K562 (cell line): Measurements from ENCODE around the gene ROBO1. TPM values are rescaled to one million over a fixed set of nuclear protein-coding genes. Genes with fewer than 3 reads are reported as not detected.

Experiments
- ATAC-seq: fragments of 200-7000 bp; cut with Tn5 transposase; 3 replicates; pipeline ENCODE4 v1.9.1; 2020; ENCODE audit warnings: moderate library complexity
- BruUV-seq: library from RNA; stranded (reverse); fragments of 400-500 nt; replicated peaks from 2 replicates; lab custom pipeline; 2021; lab: Mats Ljungman, UMichigan
- CTCF ChIA-PET: fragments of 300-600 bp; formaldehyde crosslinking; extraction: SDS; loops from one replicate; lab custom pipeline; 2021; ENCODE audit warnings: low intra/inter-chr PET ratio; lab: Yijun Ruan, JAX
- POLR2A ChIA-PET: fragments of 300-600, 350-650 bp; sonication (Branson Sonifier 250); formaldehyde crosslinking; extraction: SDS; loops from one replicate; lab custom pipeline; 2021; ENCODE audit warnings: antibody characterized with exemption, inconsistent platforms; lab: Yijun Ruan, JAX
- DNase-seq, 4 experiments: peaks; one replicate each; pipeline versions ENCODE4 v3.0.0 to v3.0.0-alpha.2; 2011 to 2018; ENCODE audit warnings: low spot score in 3 of 4, mixed read lengths in 3 of 4; ENCODE audit errors: extremely low read depth in 1 of 4
- FAIRE-seq: peaks from 2 replicates; lab custom pipeline; 2011; peaks lifted over from hg19 to GRCh38; lab: Jason Lieb, UNC
- H2AFZ ChIP-seq: 2 replicates; pipeline ENCODE4 v1.6.0; 2011; ENCODE audit warnings: low read depth, low read length, control low read depth, inconsistent platforms
- H3K27ac ChIP-seq: fragments of 200-600 bp; 3 replicates; pipeline ENCODE4 v1.8.0; 2011; ENCODE audit warnings: low read depth, mild to moderate bottlenecking, control low read depth, inconsistent platforms, low read length, moderate library complexity, mixed read lengths; ENCODE audit errors: extremely low read depth
- H3K27me3 ChIP-seq, 2 experiments: fragments of 300-600 bp in 1 of 2; 2 replicates in 1 of 2; 3 replicates in 1 of 2; pipeline versions ENCODE4 v1.6.0 to v1.8.0; 2011; ENCODE audit warnings: inconsistent platforms in 2 of 2, low read length in 2 of 2, mild to moderate bottlenecking in 1 of 2, mixed read lengths in 1 of 2, moderate library complexity in 1 of 2; ENCODE audit not compliant: control insufficient read depth in 2 of 2, insufficient read depth in 2 of 2
- H3K36me3 ChIP-seq: fragments of 300-600 bp; 3 replicates; pipeline ENCODE4 v1.8.0; 2011; ENCODE audit warnings: mild to moderate bottlenecking, low read length, inconsistent platforms; ENCODE audit not compliant: control insufficient read depth, insufficient read depth
- H3K4me1 ChIP-seq, 2 experiments: fragments of 200-600 bp in 1 of 2; replicated peaks in 1 of 2; 2 replicates in 1 of 2; 3 replicates in 1 of 2; pipeline versions ENCODE4 v1.5.1 to v1.8.0; 2011; ENCODE audit warnings: inconsistent platforms in 2 of 2, low read length in 2 of 2, mild to moderate bottlenecking in 1 of 2, mixed read lengths in 1 of 2, moderate library complexity in 1 of 2; ENCODE audit not compliant: control insufficient read depth in 2 of 2, insufficient read depth in 2 of 2
- H3K4me2 ChIP-seq: 2 replicates; pipeline ENCODE4 v1.6.1; 2011; ENCODE audit warnings: low read length, control low read depth, inconsistent platforms, mixed read lengths; ENCODE audit not compliant: insufficient read depth
- H3K4me3 ChIP-seq: fragments of 200-600 bp; sonication (generic), shearing (Covaris generic); 2 replicates; pipeline ENCODE4 v1.5.1; 2016; ENCODE audit warnings: control low read depth, inconsistent platforms
- H3K79me2 ChIP-seq: fragments of 200-600 bp; 3 replicates; pipeline ENCODE4 v1.8.0; 2011; ENCODE audit warnings: low read length, inconsistent platforms; ENCODE audit not compliant: control insufficient read depth, insufficient read depth
- H3K9ac ChIP-seq, 2 experiments: 2 replicates each; pipeline versions ENCODE4 v1.6.0 to v1.6.1; 2011; ENCODE audit warnings: low read depth in 2 of 2, low read length in 2 of 2, control low read depth in 1 of 2, inconsistent platforms in 1 of 2, mild to moderate bottlenecking in 1 of 2, mixed read lengths in 1 of 2; ENCODE audit not compliant: insufficient read depth in 1 of 2
- H3K9me1 ChIP-seq: one replicate; pipeline ENCODE4 v1.6.0; 2011; ENCODE audit warnings: inconsistent platforms, mild to moderate bottlenecking, low read length, moderate library complexity; ENCODE audit not compliant: control insufficient read depth, insufficient read depth
- H3K9me3 ChIP-seq: replicated peaks from 2 replicates; pipeline ENCODE4 v1.5.1; 2011; ENCODE audit warnings: low read depth, low read length, inconsistent platforms; ENCODE audit not compliant: control insufficient read depth, insufficient read depth
- H4K20me1 ChIP-seq: replicated peaks from 2 replicates; pipeline ENCODE4 v1.6.1; 2011; ENCODE audit warnings: low read length, inconsistent platforms, mixed read lengths; ENCODE audit not compliant: control insufficient read depth, insufficient read depth
- ELF4 ChIP-seq: fragments of 450-650 bp; formaldehyde crosslinking; IDR thresholded peaks from 2 replicates; pipeline ENCODE4 v1.4.0; 2022; ENCODE audit warnings: missing genetic modification characterization
- ESRRA ChIP-seq: fragments of 450-650 bp; IDR thresholded peaks from 2 replicates; pipeline ENCODE4 v1.6.1; 2014; ENCODE audit warnings: low read depth, mild to moderate bottlenecking, moderate library complexity, borderline replicate concordance
- GABPB2 ChIP-seq: fragments of 250-450 bp; sonication (Bioruptor Pico); conservative IDR thresholded peaks from 2 replicates; pipeline ENCODE4 v1.5.1; 2021; ENCODE audit warnings: mild to moderate bottlenecking
- GTF2F1 ChIP-seq: IDR thresholded peaks from 2 replicates; pipeline ENCODE4 v1.6.1; 2011; ENCODE audit warnings: low read depth, low read length, improper control_type of control experiment
- HBP1 ChIP-seq: fragments of 450-650 bp; formaldehyde crosslinking; IDR thresholded peaks from 2 replicates; pipeline ENCODE4 v1.4.0; 2022; ENCODE audit warnings: missing genetic modification characterization
- IRF9 ChIP-seq: fragments of 450-650 bp; IDR thresholded peaks from 2 replicates; pipeline ENCODE4 v1.6.1; 2016; ENCODE audit warnings: missing biosample characterization, missing genetic modification characterization
- KHSRP ChIP-seq: fragments of 450-650 bp; IDR thresholded peaks from 2 replicates; pipeline ENCODE4 v1.6.1; 2017
- PYGO2 ChIP-seq: fragments of 450-650 bp; IDR thresholded peaks from 2 replicates; pipeline ENCODE4 v1.6.1; 2016; ENCODE audit warnings: mild to moderate bottlenecking, missing genetic modification characterization, moderate library complexity, missing compliant biosample characterization
- ZNF766 ChIP-seq: fragments of 200-800 bp; sonication (Bioruptor generic); conservative IDR thresholded peaks from 2 replicates; pipeline ENCODE4 v1.6.1; 2016; ENCODE audit warnings: missing genetic modification characterization, missing compliant biosample characterization
- WGBS: fragments of 100-300 bp; shearing (Covaris generic); methylation state at CpG from one replicate; pipeline ENCODE4 v1.1.6; 2016; ENCODE audit warnings: low coverage, mixed read lengths; ENCODE audit not compliant: insufficient coverage; ENCODE audit errors: missing lambda C conversion rate; 5-methylcytosine and 5-hydroxymethylcytosine counted together
- in situ Hi-C: fragments of 300-500 bp; cut with MboI; formaldehyde crosslinking; loops from 4 replicates; pipeline ENCODE4 v1.15.0; 2018; ENCODE audit warnings: inconsistent platforms, mixed read lengths
- intact Hi-C: fragments of 100-400 bp; cut with micrococcal nuclease; formaldehyde crosslinking; loops from 2 replicates; pipeline ENCODE4 v1.14.2; 2022
- polyA plus RNA-seq, 8 experiments: library from polyadenylated mRNA; depleted of rRNA in 4 of 8; stranded (reverse) in 5 of 8; unstranded in 3 of 8; fragments of >200 nt; fragmentation: Nextera tagmentation in 2 of 8; fragmentation: Illumina TruSeq in 1 of 8; extraction: Ambion mirVana in 2 of 8; extraction: Trizol in 1 of 8; gene quantifications; 2 replicates each; pipeline versions ENCODE4 v1.2.1 to v1.2.3, GENCODE V29; 2011 to 2014; ENCODE audit warnings: inconsistent platforms in 1 of 8, missing spikeins in 1 of 8
- total RNA-seq, 7 experiments: library from RNA; depleted of rRNA in 6 of 7; stranded (reverse); fragments of >200 nt in 6 of 7; fragmentation: Illumina TruSeq in 2 of 7; extraction: Trizol in 2 of 7; gene quantifications; 2 replicates each; pipeline versions ENCODE4 v1.2.1 to v1.2.3, GENCODE V29; 2011 to 2021; ENCODE audit warnings: low replicate concordance in 1 of 7
- TF ChIP-seq, protein P1 (sequence below): fragments of 250-450 bp; sonication (Bioruptor Pico); IDR thresholded peaks from 2 replicates; pipeline ENCODE4 v1.5.0; 2021; ENCODE audit warnings: mild to moderate bottlenecking, borderline replicate concordance

Gene ROBO1
- total and polyA plus RNA-seq, 9 of the 15 experiments (the other 6 are each of a cell fraction or from before 2014, with no cell fraction given), result 0.01 to 0.53 (median 0.17) TPM; not detected in 5

GRCh38 chr3:78728406-78729145 lies 1039.2 kb downstream of the ROBO1 start:
- in situ Hi-C loops, result no loop called here
- POLR2A ChIA-PET, result interaction anchor here (0.6 kb wide), 1 partner anchor 1725 kb away, joined by 3 read pairs; no protein-coding TSS in a partner anchor
- TF ChIP-seq GTF2F1 (no peak), ESRRA (no peak), IRF9 (tag) (no peak), HBP1 (CRISPR knock-in tag) (no peak), GABPB2 (CRISPR knock-in tag) (no peak), ZNF766 (CRISPR knock-in tag) (no peak), KHSRP (no peak), PYGO2 (tag) (no peak), ELF4 (CRISPR knock-in tag) (no peak)
- TF ChIP-seq, protein P1, sequence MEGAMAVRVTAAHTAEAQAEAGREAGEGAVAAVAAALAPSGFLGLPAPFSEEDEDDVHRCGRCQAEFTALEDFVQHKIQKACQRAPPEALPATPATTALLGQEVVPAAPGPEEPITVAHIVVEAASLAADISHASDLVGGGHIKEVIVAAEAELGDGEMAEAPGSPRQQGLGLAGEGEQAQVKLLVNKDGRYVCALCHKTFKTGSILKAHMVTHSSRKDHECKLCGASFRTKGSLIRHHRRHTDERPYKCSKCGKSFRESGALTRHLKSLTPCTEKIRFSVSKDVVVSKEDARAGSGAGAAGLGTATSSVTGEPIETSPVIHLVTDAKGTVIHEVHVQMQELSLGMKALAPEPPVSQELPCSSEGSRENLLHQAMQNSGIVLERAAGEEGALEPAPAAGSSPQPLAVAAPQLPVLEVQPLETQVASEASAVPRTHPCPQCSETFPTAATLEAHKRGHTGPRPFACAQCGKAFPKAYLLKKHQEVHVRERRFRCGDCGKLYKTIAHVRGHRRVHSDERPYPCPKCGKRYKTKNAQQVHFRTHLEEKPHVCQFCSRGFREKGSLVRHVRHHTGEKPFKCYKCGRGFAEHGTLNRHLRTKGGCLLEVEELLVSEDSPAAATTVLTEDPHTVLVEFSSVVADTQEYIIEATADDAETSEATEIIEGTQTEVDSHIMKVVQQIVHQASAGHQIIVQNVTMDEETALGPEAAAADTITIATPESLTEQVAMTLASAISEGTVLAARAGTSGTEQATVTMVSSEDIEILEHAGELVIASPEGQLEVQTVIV (CRISPR knock-in tag), result no peak
- CTCF ChIA-PET, result no interaction called here
- Histone ChIP-seq H4K20me1 (no peaks in the 10 kb centered on the region), H3K9me3 (no peaks in the 10 kb centered on the region), H3K27me3 (no peaks in the 10 kb centered on the region), H3K36me3 (no peaks in the 10 kb centered on the region), H3K4me1 (no peaks in the 10 kb centered on the region), H2AFZ (no peak overlapping the region), H3K79me2 (no peaks in the 10 kb centered on the region), H3K9me1 (no peaks in the 10 kb centered on the region), H3K27ac (no peak overlapping the region), H3K9ac (no peak overlapping the region), H3K4me2 (no peak overlapping the region), H3K4me3 (no peak overlapping the region)
- ATAC-seq, result no peak
- intact Hi-C loops, result no loop called here
- no TSS peak for BruUV-seq
- no peak for DNase-seq
- WGBS, result 0% methylated on average over 5 of the region's 5 CpGs
- FAIRE-seq, result no peak
